Measurements from ENCODE around the gene TLCD5.

Gene TLCD5

GRCh38 chr11:120334894-120335462 lies 9.9 kb downstream of the TLCD5 start:
- no peak overlapping the region for H4K8ac ChIP-seq (ENCODE audit: low read depth, low read length)
- peak overlapping the region; percentile 65 for H3K4me2 ChIP-seq (ENCODE audit: insufficient read depth, low read length, poor library complexity, severe bottlenecking)
- H3K4me1 ChIP-seq (ENCODE audit: control insufficient read depth in 2 of 2, insufficient read depth in 1 of 2, low read depth in 1 of 2, low read length in 2 of 2): peaks cover 8 to 11% of the 10 kb centered on the region in 2 donors
- no peak overlapping the region for H2AK5ac ChIP-seq (ENCODE audit: low read depth, low read length)
- H3K9me3 ChIP-seq (replicated peaks in 1 of 2; ENCODE audit: control insufficient read depth in 2 of 2, insufficient read depth in 1 of 2, low read depth in 1 of 2, low read length in 2 of 2): no peaks in the 10 kb centered on the region
- H3K4ac ChIP-seq (ENCODE audit: low read length): no peak overlapping the region
- no peaks in the 10 kb centered on the region for H3K79me1 ChIP-seq (ENCODE audit: low read depth, low read length)
- no peak overlapping the region for H4K91ac ChIP-seq (ENCODE audit: low read depth, low read length, poor library complexity)
- H3K36me3 ChIP-seq (replicated peaks in 1 of 2; ENCODE audit: control insufficient read depth in 2 of 2, insufficient read depth in 2 of 2, low read length in 2 of 2): peaks cover 6 to 24% of the 10 kb centered on the region in 2 donors
- peak overlapping the region in 1 of 2 donors; percentile 91 for H3K4me3 ChIP-seq (ENCODE audit: low read length in 2 of 2)
- no peak overlapping the region for H2BK15ac ChIP-seq (ENCODE audit: low read length)
- no peak overlapping the region for H3K9ac ChIP-seq (ENCODE audit: low read depth, low read length, poor library complexity)
- no peak overlapping the region for H3K18ac ChIP-seq (ENCODE audit: low read length)
- WGBS, 2 donors (ENCODE audit: extremely low coverage in 2 of 2, insufficient read length in 2 of 2, insufficient replicate concordance in 1 of 2): no CpG with 5 or more reads among the region's 8 CpGs
- no peak overlapping the region for H3K27ac ChIP-seq (replicated peaks; ENCODE audit: low read length)
- no peak overlapping the region for H2BK120ac ChIP-seq (ENCODE audit: low read depth, low read length)
- H3K14ac ChIP-seq (ENCODE audit: low read length): no peak overlapping the region
- no peak overlapping the region for H3K23ac ChIP-seq (ENCODE audit: low read depth, low read length, poor library complexity)
- H2AFZ ChIP-seq (ENCODE audit: low read length): peak overlapping the region; percentile 98
- no peaks in the 10 kb centered on the region for H3K27me3 ChIP-seq (ENCODE audit: control insufficient read depth in 3 of 3, insufficient read depth in 3 of 3, low read depth in 1 of 3, low read length in 3 of 3)
- H2BK5ac ChIP-seq (ENCODE audit: low read length): no peak overlapping the region
- peak; percentile 66 for DNase-seq (ENCODE audit: low spot score)
- H2BK12ac ChIP-seq (ENCODE audit: low read length): no peak overlapping the region

- Histone ChIP-seq H3K4me3 (ENCODE audit: low read length in 2 of 2) (peak overlapping the region; percentile 88 to 91), H3K4me2 (ENCODE audit: insufficient read depth, low read length, poor library complexity, severe bottlenecking) (peak overlapping the region; percentile 65), H3K79me1 (ENCODE audit: low read depth, low read length) (no peaks in the 10 kb centered on the region), H4K91ac (ENCODE audit: low read depth, low read length, poor library complexity) (no peak overlapping the region), H3K36me3 (replicated peaks in 1 of 2; ENCODE audit: control insufficient read depth in 2 of 2, insufficient read depth in 2 of 2, low read length in 2 of 2) (peaks cover 2 to 18% of the 10 kb centered on the region in 2 donors), H3K4me1 (ENCODE audit: control insufficient read depth in 2 of 2, insufficient read depth in 1 of 2, low read depth in 1 of 2, low read length in 2 of 2) (peaks cover 8 to 13% of the 10 kb centered on the region in 2 donors), H3K14ac (ENCODE audit: low read length) (no peak overlapping the region), H3K23ac (ENCODE audit: low read depth, low read length, poor library complexity) (peak overlapping the region; percentile 36), H3K9ac (ENCODE audit: low read depth, low read length, poor library complexity) (peak overlapping the region; percentile 50), H2AFZ (ENCODE audit: low read length) (peak overlapping the region; percentile 98), H2BK12ac (ENCODE audit: low read length) (no peak overlapping the region), H2BK15ac (ENCODE audit: low read length) (no peak overlapping the region), H3K4ac (ENCODE audit: low read length) (no peak overlapping the region), H3K18ac (ENCODE audit: low read length) (peak overlapping the region; percentile 86), H4K8ac (ENCODE audit: low read depth, low read length) (no peak overlapping the region), H3K9me3 (replicated peaks in 1 of 2; ENCODE audit: control insufficient read depth in 2 of 2, insufficient read depth in 1 of 2, low read depth in 1 of 2, low read length in 2 of 2) (no peaks in the 10 kb centered on the region), H2BK120ac (ENCODE audit: low read depth, low read length) (no peak overlapping the region), H2BK5ac (ENCODE audit: low read length) (no peak overlapping the region), H3K27ac (replicated peaks; ENCODE audit: low read length) (peak overlapping the region; percentile 64), H2AK5ac (ENCODE audit: low read depth, low read length) (no peak overlapping the region), H3K27me3 (ENCODE audit: control insufficient read depth in 3 of 3, insufficient read depth in 3 of 3, low read depth in 1 of 3, low read length in 3 of 3) (no peaks in the 10 kb centered on the region)
- WGBS, 2 donors (ENCODE audit: extremely low coverage in 2 of 2, insufficient read length in 2 of 2, insufficient replicate concordance in 1 of 2): no CpG with 5 or more reads among the region's 19 CpGs
- no peak for DNase-seq (ENCODE audit: low spot score)
Measured at GRCh38 chr11:120335556-120335907, 10.4 kb downstream of the TLCD5 start.

GRCh38 chr11:120335908-120336640 lies 11.0 kb downstream of the TLCD5 start, which contains the start of gene ARHGEF12:
Gene ARHGEF12, plus strand, starts transcription at chr11:120336413. Its CDS starts 831 bp downstream, at chr11:120337244.
- H4K91ac ChIP-seq (ENCODE audit: low read depth, low read length, poor library complexity): no peak within 1 kb of the TSS
- no peaks in the 10 kb centered on the region for H3K9me3 ChIP-seq (replicated peaks in 1 of 2; ENCODE audit: control insufficient read depth in 2 of 2, insufficient read depth in 1 of 2, low read depth in 1 of 2, low read length in 2 of 2)
- H3K14ac ChIP-seq (ENCODE audit: low read length): no peak within 1 kb of the TSS
- H3K27ac ChIP-seq (replicated peaks; ENCODE audit: low read length): peak within 1 kb of the TSS; percentile 86
- no peaks in the 10 kb centered on the region for H3K79me1 ChIP-seq (ENCODE audit: low read depth, low read length)
- no peak within 1 kb of the TSS for H2AK5ac ChIP-seq (ENCODE audit: low read depth, low read length)
- H3K4me1 ChIP-seq (ENCODE audit: control insufficient read depth in 2 of 2, insufficient read depth in 1 of 2, low read depth in 1 of 2, low read length in 2 of 2): peaks cover 8 to 13% of the 10 kb centered on the region in 2 donors
- H3K9ac ChIP-seq (ENCODE audit: low read depth, low read length, poor library complexity): peak within 1 kb of the TSS; percentile 82
- H3K18ac ChIP-seq (ENCODE audit: low read length): peak within 1 kb of the TSS; percentile 96
- no peaks in the 10 kb centered on the region for H3K27me3 ChIP-seq (ENCODE audit: control insufficient read depth in 3 of 3, insufficient read depth in 3 of 3, low read depth in 1 of 3, low read length in 3 of 3)
- H2BK5ac ChIP-seq (ENCODE audit: low read length): peak within 1 kb of the TSS; percentile 79
- peak within 1 kb of the TSS; percentile 71 for H3K23ac ChIP-seq (ENCODE audit: low read depth, low read length, poor library complexity)
- no peak within 1 kb of the TSS for H4K8ac ChIP-seq (ENCODE audit: low read depth, low read length)
- H2AFZ ChIP-seq (ENCODE audit: low read length): peak within 1 kb of the TSS; percentile 98
- H2BK12ac ChIP-seq (ENCODE audit: low read length): peak within 1 kb of the TSS; percentile 52
- H3K4ac ChIP-seq (ENCODE audit: low read length): no peak within 1 kb of the TSS
- peaks cover 0 to 13% of the 10 kb centered on the region in 2 donors for H3K36me3 ChIP-seq (replicated peaks in 1 of 2; ENCODE audit: control insufficient read depth in 2 of 2, insufficient read depth in 2 of 2, low read length in 2 of 2)
- no peak within 1 kb of the TSS for H2BK120ac ChIP-seq (ENCODE audit: low read depth, low read length)
- peak within 1 kb of the TSS; percentile 85 for H3K4me2 ChIP-seq (ENCODE audit: insufficient read depth, low read length, poor library complexity, severe bottlenecking)
- H2BK15ac ChIP-seq (ENCODE audit: low read length): no peak within 1 kb of the TSS
- peak; percentile 95 for DNase-seq (ENCODE audit: low spot score)
- H3K4me3 ChIP-seq (ENCODE audit: low read length in 2 of 2): peak within 1 kb of the TSS; percentile 88 to 91
- WGBS, 2 donors (ENCODE audit: extremely low coverage in 2 of 2, insufficient read length in 2 of 2, insufficient replicate concordance in 1 of 2): no CpG with 5 or more reads among the region's 92 CpGs

DNA sequence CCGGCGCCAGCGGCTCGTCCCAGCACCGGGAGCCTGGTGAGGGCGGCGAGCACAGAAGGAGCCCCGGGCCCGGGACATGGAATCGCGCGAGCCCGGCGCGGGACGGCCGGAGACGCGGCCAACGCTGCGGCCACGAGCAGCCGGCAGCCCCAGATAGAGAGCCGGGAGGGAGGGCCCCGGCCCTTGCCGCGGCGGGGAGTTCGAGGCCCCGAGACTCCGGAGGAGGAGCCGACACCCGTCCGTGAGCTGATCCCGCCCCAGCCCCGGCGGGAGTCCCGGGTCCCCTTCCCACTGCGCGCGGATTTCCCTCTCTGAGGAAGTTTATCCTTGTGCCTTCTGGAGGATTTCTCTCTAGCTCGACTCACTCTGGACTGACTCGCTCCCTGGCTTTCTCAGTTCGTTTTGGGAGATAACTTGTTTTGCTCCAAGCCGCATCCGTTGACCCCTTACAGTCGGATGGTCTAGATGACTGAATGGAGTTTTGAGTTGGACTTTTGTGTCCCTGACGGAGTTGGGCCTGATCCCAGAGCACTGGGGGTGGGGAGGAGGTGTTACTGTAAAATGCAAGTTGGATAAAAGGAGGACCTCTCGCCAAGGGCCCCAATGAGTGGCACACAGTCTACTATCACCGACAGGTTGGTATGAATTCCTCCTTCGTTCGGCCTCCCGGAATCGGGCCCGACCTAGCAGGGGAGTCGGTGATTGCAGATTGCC lies 11.7 kb downstream of the TLCD5 start:
- no peak overlapping the region for H2BK120ac ChIP-seq (ENCODE audit: low read depth, low read length)
- H4K8ac ChIP-seq (ENCODE audit: low read depth, low read length): no peak overlapping the region
- peaks cover 8 to 13% of the 10 kb centered on the region in 2 donors for H3K4me1 ChIP-seq (ENCODE audit: control insufficient read depth in 2 of 2, insufficient read depth in 1 of 2, low read depth in 1 of 2, low read length in 2 of 2)

More for the DNA sequence above, 11.7 kb downstream of the TLCD5 start:
- H3K9me3 ChIP-seq (replicated peaks in 1 of 2; ENCODE audit: control insufficient read depth in 2 of 2, insufficient read depth in 1 of 2, low read depth in 1 of 2, low read length in 2 of 2): no peaks in the 10 kb centered on the region
- no peaks in the 10 kb centered on the region for H3K79me1 ChIP-seq (ENCODE audit: low read depth, low read length)
- no peak overlapping the region for H3K4ac ChIP-seq (ENCODE audit: low read length)
- H2BK15ac ChIP-seq (ENCODE audit: low read length): no peak overlapping the region
- H3K14ac ChIP-seq (ENCODE audit: low read length): no peak overlapping the region
- no peak overlapping the region for H2AK5ac ChIP-seq (ENCODE audit: low read depth, low read length)
- H2BK5ac ChIP-seq (ENCODE audit: low read length): peak overlapping the region; percentile 79
- peak overlapping the region; percentile 88 to 91 for H3K4me3 ChIP-seq (ENCODE audit: low read length in 2 of 2)
- no peaks in the 10 kb centered on the region for H3K27me3 ChIP-seq (ENCODE audit: control insufficient read depth in 3 of 3, insufficient read depth in 3 of 3, low read depth in 1 of 3, low read length in 3 of 3)
- peak overlapping the region; percentile 86 for H3K27ac ChIP-seq (replicated peaks; ENCODE audit: low read length)
- peak overlapping the region; percentile 85 for H3K4me2 ChIP-seq (ENCODE audit: insufficient read depth, low read length, poor library complexity, severe bottlenecking)
- H3K9ac ChIP-seq (ENCODE audit: low read depth, low read length, poor library complexity): peak overlapping the region; percentile 82
- peak overlapping the region; percentile 52 for H2BK12ac ChIP-seq (ENCODE audit: low read length)
- peaks cover 0 to 6% of the 10 kb centered on the region in 2 donors for H3K36me3 ChIP-seq (replicated peaks in 1 of 2; ENCODE audit: control insufficient read depth in 2 of 2, insufficient read depth in 2 of 2, low read length in 2 of 2)
- H4K91ac ChIP-seq (ENCODE audit: low read depth, low read length, poor library complexity): no peak overlapping the region
- peak; percentile 23 for DNase-seq (ENCODE audit: low spot score)
- peak overlapping the region; percentile 71 for H3K23ac ChIP-seq (ENCODE audit: low read depth, low read length, poor library complexity)
- WGBS, 2 donors (ENCODE audit: extremely low coverage in 2 of 2, insufficient read length in 2 of 2, insufficient replicate concordance in 1 of 2): no CpG with 5 or more reads among the region's 56 CpGs
- H3K18ac ChIP-seq (ENCODE audit: low read length): peak overlapping the region; percentile 96
- H2AFZ ChIP-seq (ENCODE audit: low read length): peak overlapping the region; percentile 98
